ENCODE data around the gene OR13C8.
A peak's percentile ranks its signal among the peaks of the same experiment; 100 is the strongest.

The OR13C8 gene

DNA sequence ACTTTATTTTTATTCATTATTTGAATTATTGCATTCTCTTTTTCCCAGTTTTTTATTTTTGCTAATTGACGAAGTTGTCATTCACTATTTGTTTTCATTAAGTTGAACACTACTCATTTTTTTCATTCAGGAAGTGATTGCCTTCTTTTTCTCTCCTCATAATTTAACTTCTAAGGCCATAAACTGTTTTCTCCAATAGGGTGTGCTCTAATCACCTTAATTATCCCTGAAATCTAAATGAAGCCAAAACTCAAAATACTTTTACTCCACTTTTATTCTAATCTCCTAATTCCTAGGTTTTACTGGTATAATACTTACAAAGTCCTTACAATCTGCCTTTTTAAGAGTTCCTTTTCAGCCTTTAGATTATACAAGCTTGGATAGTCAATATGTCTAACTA is 39.4 kb downstream of the OR13C8 start:
- no peak overlapping the region for H3K4me3 ChIP-seq (ENCODE audit: low read depth, low read length)
- TF ChIP-seq, protein P1, sequence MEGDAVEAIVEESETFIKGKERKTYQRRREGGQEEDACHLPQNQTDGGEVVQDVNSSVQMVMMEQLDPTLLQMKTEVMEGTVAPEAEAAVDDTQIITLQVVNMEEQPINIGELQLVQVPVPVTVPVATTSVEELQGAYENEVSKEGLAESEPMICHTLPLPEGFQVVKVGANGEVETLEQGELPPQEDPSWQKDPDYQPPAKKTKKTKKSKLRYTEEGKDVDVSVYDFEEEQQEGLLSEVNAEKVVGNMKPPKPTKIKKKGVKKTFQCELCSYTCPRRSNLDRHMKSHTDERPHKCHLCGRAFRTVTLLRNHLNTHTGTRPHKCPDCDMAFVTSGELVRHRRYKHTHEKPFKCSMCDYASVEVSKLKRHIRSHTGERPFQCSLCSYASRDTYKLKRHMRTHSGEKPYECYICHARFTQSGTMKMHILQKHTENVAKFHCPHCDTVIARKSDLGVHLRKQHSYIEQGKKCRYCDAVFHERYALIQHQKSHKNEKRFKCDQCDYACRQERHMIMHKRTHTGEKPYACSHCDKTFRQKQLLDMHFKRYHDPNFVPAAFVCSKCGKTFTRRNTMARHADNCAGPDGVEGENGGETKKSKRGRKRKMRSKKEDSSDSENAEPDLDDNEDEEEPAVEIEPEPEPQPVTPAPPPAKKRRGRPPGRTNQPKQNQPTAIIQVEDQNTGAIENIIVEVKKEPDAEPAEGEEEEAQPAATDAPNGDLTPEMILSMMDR (IDR thresholded peaks at IDR 0.05; ENCODE audit: low read depth, low read length, missing control alignments), result peak; percentile 10
- DNase-seq (ENCODE audit: low read depth), result no peak
- in situ Hi-C loops (cut with HindIII; ENCODE audit: low sequenced_read_pairs), result no loop called here

GRCh38 chr9:104611213-104611612 is 42.2 kb downstream of the OR13C8 start:
- DNase-seq (ENCODE audit: low read depth), result no peak
- H3K4me3 ChIP-seq (ENCODE audit: low read depth, low read length), result no peak overlapping the region
- TF ChIP-seq, protein P1 (IDR thresholded peaks at IDR 0.05; ENCODE audit: low read depth, low read length, missing control alignments), result no peak
- in situ Hi-C loops (cut with HindIII; ENCODE audit: low sequenced_read_pairs), result no loop called here

GRCh38 chr9:104617418-104617817 is 48.5 kb downstream of the OR13C8 start:
- TF ChIP-seq, protein P1 (IDR thresholded peaks at IDR 0.05; ENCODE audit: low read depth, low read length, missing control alignments), result no peak
- in situ Hi-C loops (cut with HindIII; ENCODE audit: low sequenced_read_pairs), result no loop called here
- H3K4me3 ChIP-seq (ENCODE audit: low read depth, low read length), result no peak overlapping the region
- DNase-seq (ENCODE audit: low read depth), result no peak

DNA sequence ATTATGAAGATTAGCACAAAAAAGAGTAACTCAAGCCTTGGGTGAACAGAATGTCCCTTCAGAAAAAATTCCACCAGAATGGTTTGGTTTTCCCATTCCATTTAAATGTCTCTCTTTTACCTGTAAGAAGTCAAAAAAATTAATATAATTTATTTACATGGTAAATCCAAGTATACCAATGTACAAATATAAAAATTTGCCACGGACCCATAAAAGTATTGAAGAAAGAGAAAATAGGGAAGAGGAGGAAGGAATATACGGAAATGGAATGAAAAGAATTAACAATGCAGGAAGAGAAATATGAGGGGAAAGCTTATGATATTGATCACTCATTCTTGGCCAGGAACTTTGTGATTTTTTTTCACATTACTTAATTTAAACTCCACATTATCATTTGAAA is 49.1 kb downstream of the OR13C8 start, which contains the start of gene OR13C9:
OR13C9 (minus strand) TSS at position 101 of the 400 bp plus-strand sequence; CDS start at position 101, 0 bp downstream.
- DNase-seq (ENCODE audit: low read depth), result no peak
- in situ Hi-C loops (cut with HindIII; ENCODE audit: low sequenced_read_pairs), result no loop called here
- TF ChIP-seq, protein P1 (IDR thresholded peaks at IDR 0.05; ENCODE audit: low read depth, low read length, missing control alignments), result no peak
- H3K4me3 ChIP-seq (ENCODE audit: low read depth, low read length), result no peak within 1 kb of the TSS

All from astrocyte of the cerebellum (primary cell).